ENCODE data around the gene SKP2.

SKP2 gene

GRCh38 chr5:36232533-36232932 lies 80.6 kb downstream of the SKP2 start:
- ATAC-seq: no peak
- TF ChIP-seq PPARA (CRISPR knock-in tag; IDR thresholded peaks at IDR 0.05; ENCODE audit: borderline replicate concordance) (no peak), ISL1 (CRISPR knock-in tag; IDR thresholded peaks at IDR 0.05) (no peak), ZNF70 (CRISPR knock-in tag; IDR thresholded peaks at IDR 0.05) (no peak), SNAI2 (CRISPR knock-in tag; IDR thresholded peaks at IDR 0.05) (no peak), TOX (CRISPR knock-in tag; IDR thresholded peaks at IDR 0.05; ENCODE audit: borderline replicate concordance) (no peak), ZC3H10 (CRISPR knock-in tag; IDR thresholded peaks at IDR 0.05) (no peak), BACH2 (CRISPR knock-in tag; IDR thresholded peaks at IDR 0.05; ENCODE audit: borderline replicate concordance) (no peak), ZFP3 (CRISPR knock-in tag; IDR thresholded peaks at IDR 0.05) (no peak), ZFP30 (CRISPR knock-in tag; IDR thresholded peaks at IDR 0.05) (no peak), ESRRG (CRISPR knock-in tag; IDR thresholded peaks at IDR 0.05) (no peak), GLIS3 (CRISPR knock-in tag; IDR thresholded peaks at IDR 0.05) (no peak)
- TF ChIP-seq, protein P1, sequence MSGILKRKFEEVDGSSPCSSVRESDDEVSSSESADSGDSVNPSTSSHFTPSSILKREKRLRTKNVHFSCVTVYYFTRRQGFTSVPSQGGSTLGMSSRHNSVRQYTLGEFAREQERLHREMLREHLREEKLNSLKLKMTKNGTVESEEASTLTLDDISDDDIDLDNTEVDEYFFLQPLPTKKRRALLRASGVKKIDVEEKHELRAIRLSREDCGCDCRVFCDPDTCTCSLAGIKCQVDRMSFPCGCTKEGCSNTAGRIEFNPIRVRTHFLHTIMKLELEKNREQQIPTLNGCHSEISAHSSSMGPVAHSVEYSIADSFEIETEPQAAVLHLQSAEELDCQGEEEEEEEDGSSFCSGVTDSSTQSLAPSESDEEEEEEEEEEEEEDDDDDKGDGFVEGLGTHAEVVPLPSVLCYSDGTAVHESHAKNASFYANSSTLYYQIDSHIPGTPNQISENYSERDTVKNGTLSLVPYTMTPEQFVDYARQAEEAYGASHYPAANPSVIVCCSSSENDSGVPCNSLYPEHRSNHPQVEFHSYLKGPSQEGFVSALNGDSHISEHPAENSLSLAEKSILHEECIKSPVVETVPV (CRISPR knock-in tag; IDR thresholded peaks at IDR 0.05): no peak
- TF ChIP-seq, protein P2, sequence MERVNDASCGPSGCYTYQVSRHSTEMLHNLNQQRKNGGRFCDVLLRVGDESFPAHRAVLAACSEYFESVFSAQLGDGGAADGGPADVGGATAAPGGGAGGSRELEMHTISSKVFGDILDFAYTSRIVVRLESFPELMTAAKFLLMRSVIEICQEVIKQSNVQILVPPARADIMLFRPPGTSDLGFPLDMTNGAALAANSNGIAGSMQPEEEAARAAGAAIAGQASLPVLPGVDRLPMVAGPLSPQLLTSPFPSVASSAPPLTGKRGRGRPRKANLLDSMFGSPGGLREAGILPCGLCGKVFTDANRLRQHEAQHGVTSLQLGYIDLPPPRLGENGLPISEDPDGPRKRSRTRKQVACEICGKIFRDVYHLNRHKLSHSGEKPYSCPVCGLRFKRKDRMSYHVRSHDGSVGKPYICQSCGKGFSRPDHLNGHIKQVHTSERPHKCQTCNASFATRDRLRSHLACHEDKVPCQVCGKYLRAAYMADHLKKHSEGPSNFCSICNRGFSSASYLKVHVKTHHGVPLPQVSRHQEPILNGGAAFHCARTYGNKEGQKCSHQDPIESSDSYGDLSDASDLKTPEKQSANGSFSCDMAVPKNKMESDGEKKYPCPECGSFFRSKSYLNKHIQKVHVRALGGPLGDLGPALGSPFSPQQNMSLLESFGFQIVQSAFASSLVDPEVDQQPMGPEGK (CRISPR knock-in tag; IDR thresholded peaks at IDR 0.05; ENCODE audit: borderline replicate concordance): no peak
- TF ChIP-seq, protein P3, sequence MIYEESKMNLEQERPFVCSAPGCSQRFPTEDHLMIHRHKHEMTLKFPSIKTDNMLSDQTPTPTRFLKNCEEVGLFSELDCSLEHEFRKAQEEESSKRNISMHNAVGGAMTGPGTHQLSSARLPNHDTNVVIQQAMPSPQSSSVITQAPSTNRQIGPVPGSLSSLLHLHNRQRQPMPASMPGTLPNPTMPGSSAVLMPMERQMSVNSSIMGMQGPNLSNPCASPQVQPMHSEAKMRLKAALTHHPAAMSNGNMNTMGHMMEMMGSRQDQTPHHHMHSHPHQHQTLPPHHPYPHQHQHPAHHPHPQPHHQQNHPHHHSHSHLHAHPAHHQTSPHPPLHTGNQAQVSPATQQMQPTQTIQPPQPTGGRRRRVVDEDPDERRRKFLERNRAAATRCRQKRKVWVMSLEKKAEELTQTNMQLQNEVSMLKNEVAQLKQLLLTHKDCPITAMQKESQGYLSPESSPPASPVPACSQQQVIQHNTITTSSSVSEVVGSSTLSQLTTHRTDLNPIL (CRISPR knock-in tag; IDR thresholded peaks at IDR 0.05; ENCODE audit: low read depth): no peak

Data from SK-N-SH treated with all-trans-retinoic acid at 6 μM for 48 hours (cell line).